ENCODE results near the gene AKAP13. TPM values are rescaled to one million over a fixed set of nuclear protein-coding genes. Genes with fewer than 3 reads are reported as not detected.
"Not testable (repeated sequence)": the region's sequence is repeated elsewhere in the genome, so short reads cannot be mapped to it uniquely, and the experiment has no call there.

AKAP13 gene
- polyA plus RNA-seq, 3 donors, result 47.9 to 99.7 (median 92.6) TPM

DNA sequence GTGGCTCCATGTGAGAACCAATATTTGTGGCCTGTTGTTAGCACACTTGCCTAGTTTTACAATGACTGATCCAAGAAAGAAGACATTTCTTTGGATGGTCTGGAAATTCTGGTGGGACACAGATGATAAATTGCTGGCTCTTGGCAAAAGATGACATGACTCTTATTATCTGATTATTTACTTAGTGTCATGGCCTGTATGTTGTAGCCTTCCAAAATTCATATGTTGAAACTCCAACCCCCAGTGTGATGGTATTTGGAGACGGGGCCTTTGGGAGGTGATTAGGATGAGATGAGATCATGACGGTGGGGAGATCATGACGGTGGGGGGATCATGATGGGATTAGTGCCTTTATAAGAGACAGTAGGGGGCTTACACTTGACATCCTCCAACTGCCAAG lies 30.0 kb upstream of the AKAP13 start:
- Mint-ChIP-seq H3K4me3 (no peak overlapping the region), H3K27ac (no peak overlapping the region), H3K9me3 (peaks cover 0 to 4% (median 0%) of the 10 kb centered on the region in 7 donors), H3K36me3 (no peaks in the 10 kb centered on the region), H3K4me1 (no peaks in the 10 kb centered on the region), H3K27me3 (ENCODE audit: low read depth in 3 of 3) (peaks cover 1 to 3% (median 3%) of the 10 kb centered on the region in 3 donors)
- TF ChIP-seq, protein P1, sequence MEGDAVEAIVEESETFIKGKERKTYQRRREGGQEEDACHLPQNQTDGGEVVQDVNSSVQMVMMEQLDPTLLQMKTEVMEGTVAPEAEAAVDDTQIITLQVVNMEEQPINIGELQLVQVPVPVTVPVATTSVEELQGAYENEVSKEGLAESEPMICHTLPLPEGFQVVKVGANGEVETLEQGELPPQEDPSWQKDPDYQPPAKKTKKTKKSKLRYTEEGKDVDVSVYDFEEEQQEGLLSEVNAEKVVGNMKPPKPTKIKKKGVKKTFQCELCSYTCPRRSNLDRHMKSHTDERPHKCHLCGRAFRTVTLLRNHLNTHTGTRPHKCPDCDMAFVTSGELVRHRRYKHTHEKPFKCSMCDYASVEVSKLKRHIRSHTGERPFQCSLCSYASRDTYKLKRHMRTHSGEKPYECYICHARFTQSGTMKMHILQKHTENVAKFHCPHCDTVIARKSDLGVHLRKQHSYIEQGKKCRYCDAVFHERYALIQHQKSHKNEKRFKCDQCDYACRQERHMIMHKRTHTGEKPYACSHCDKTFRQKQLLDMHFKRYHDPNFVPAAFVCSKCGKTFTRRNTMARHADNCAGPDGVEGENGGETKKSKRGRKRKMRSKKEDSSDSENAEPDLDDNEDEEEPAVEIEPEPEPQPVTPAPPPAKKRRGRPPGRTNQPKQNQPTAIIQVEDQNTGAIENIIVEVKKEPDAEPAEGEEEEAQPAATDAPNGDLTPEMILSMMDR (IDR thresholded peaks at IDR 0.05), result no peak
- Histone ChIP-seq H3K4me3 (replicated peaks in 1 of 3; ENCODE audit: low read depth in 2 of 3, low read length in 3 of 3) (no peak overlapping the region), H3K9me3 (replicated peaks in 1 of 2; ENCODE audit: control insufficient read depth in 1 of 2, insufficient read depth in 1 of 2, low read length in 2 of 2) (no peaks in the 10 kb centered on the region), H3K9ac (ENCODE audit: insufficient read depth, low read length, poor library complexity, severe bottlenecking) (no peak overlapping the region), H3K4me1 (ENCODE audit: control insufficient read depth in 1 of 2, insufficient read depth in 2 of 2, low read length in 2 of 2) (no peaks in the 10 kb centered on the region), H3K79me2 (ENCODE audit: insufficient read depth, low read length) (no peaks in the 10 kb centered on the region), H3K27me3 (ENCODE audit: control insufficient read depth in 2 of 2, insufficient read depth in 2 of 2, low read length in 2 of 2) (no peaks in the 10 kb centered on the region), H3K4me2 (replicated peaks; ENCODE audit: extremely low read depth, low read length, poor library complexity, severe bottlenecking) (no peak overlapping the region), H4K20me1 (ENCODE audit: insufficient read depth, low read length) (no peaks in the 10 kb centered on the region), H3K27ac (ENCODE audit: low read depth in 1 of 2, low read length in 2 of 2) (no peak overlapping the region), H3K36me3 (replicated peaks in 1 of 2; ENCODE audit: control insufficient read depth in 1 of 2, insufficient read depth in 2 of 2, low read length in 2 of 2) (no peaks in the 10 kb centered on the region), H2AFZ (ENCODE audit: insufficient read depth, low read depth, low read length, poor library complexity, severe bottlenecking) (no peak overlapping the region)
- no CpG with 5 or more reads among the region's 3 CpGs for WGBS (ENCODE audit: insufficient coverage)
- DNase-seq, result no peak
- intact Hi-C loops (cut with micrococcal nuclease), result no loop called here

DNA sequence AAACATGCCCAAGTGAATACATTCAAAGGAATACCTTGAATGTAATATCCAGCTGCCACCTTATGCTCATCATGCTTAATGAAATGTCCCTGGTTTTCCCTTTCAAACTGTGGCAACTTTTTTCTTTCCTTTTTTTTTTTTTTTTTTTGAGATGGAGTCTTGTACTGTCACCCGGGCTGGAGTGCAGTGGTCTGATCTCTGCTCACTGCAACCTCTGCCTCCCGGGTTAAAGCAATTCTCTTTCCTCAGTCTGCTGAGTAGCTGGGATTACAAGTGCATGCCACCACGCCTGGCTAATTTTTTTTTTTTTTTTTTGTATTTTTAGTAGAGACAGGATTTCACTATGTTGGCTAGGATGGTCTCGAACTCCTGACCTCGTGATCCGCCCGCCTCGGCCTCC lies 28.9 kb upstream of the AKAP13 start:
- WGBS (ENCODE audit: insufficient coverage), result no CpG with 5 or more reads among the region's 8 CpGs
- H3K9ac ChIP-seq (ENCODE audit: insufficient read depth, low read length, poor library complexity, severe bottlenecking); H3K9me3 Mint-ChIP-seq; H3K36me3 Mint-ChIP-seq; H3K36me3 ChIP-seq (replicated peaks in 1 of 2; ENCODE audit: control insufficient read depth in 1 of 2, insufficient read depth in 2 of 2, low read length in 2 of 2); H3K9me3 ChIP-seq (replicated peaks in 1 of 2; ENCODE audit: control insufficient read depth in 1 of 2, insufficient read depth in 1 of 2, low read length in 2 of 2); H3K27ac Mint-ChIP-seq; DNase-seq; intact Hi-C loops (cut with micrococcal nuclease); H4K20me1 ChIP-seq (ENCODE audit: insufficient read depth, low read length); H3K27me3 Mint-ChIP-seq (ENCODE audit: low read depth in 3 of 3); H3K4me1 Mint-ChIP-seq; H3K27ac ChIP-seq (ENCODE audit: low read depth in 1 of 2, low read length in 2 of 2); H3K79me2 ChIP-seq (ENCODE audit: insufficient read depth, low read length); H3K4me2 ChIP-seq (replicated peaks; ENCODE audit: extremely low read depth, low read length, poor library complexity, severe bottlenecking); H3K4me1 ChIP-seq (ENCODE audit: control insufficient read depth in 1 of 2, insufficient read depth in 2 of 2, low read length in 2 of 2); H2AFZ ChIP-seq (ENCODE audit: insufficient read depth, low read depth, low read length, poor library complexity, severe bottlenecking); H3K4me3 ChIP-seq (replicated peaks in 1 of 3; ENCODE audit: low read depth in 2 of 3, low read length in 3 of 3); H3K4me3 Mint-ChIP-seq; H3K27me3 ChIP-seq (ENCODE audit: control insufficient read depth in 2 of 2, insufficient read depth in 2 of 2, low read length in 2 of 2): not testable (repeated sequence)
